ENCODE measurements around the gene DISC1. TPM values are rescaled to one million over a fixed set of nuclear protein-coding genes. Genes with fewer than 3 reads are reported as not detected.

The DISC1 gene
- polyA plus RNA-seq, 1 donor from 2014 or later: 0.84 TPM

GRCh38 chr1:231872461-231872910, 245.9 kb downstream of the DISC1 start:
- Histone ChIP-seq H3K27me3 (ENCODE audit: insufficient read depth, low read depth, low read length) (no peaks in the 10 kb centered on the region), H3K27ac (ENCODE audit: low read length) (no peak overlapping the region), H3K9ac (ENCODE audit: low read length) (no peak overlapping the region), H3F3A (ENCODE audit: insufficient read depth, low read length, poor library complexity, severe bottlenecking) (no peaks in the 10 kb centered on the region), H2AFZ (ENCODE audit: low read depth, low read length) (no peak overlapping the region), H3K4me2 (ENCODE audit: low read length) (no peak overlapping the region), H3K9me3 (ENCODE audit: low read length) (peaks cover 4% of the 10 kb centered on the region), H3K79me2 (replicated peaks; ENCODE audit: insufficient read depth, low read length) (no peaks in the 10 kb centered on the region), H3K4me3 (ENCODE audit: low read length) (no peak overlapping the region), H3K36me3 (ENCODE audit: insufficient read depth, low read length) (no peaks in the 10 kb centered on the region), H4K20me1 (ENCODE audit: insufficient read depth) (no peaks in the 10 kb centered on the region), H3K9me2 (ENCODE audit: insufficient read depth, low read length) (no peaks in the 10 kb centered on the region)
- TF ChIP-seq EP300 (conservative IDR thresholded peaks at IDR 0.05; ENCODE audit: poor library complexity, severe bottlenecking) (no peak), POLR2AphosphoS5 (IDR thresholded peaks at IDR 0.05) (no peak), MXI1 (conservative IDR thresholded peaks at IDR 0.05; ENCODE audit: poor library complexity, severe bottlenecking) (no peak), SMC3 (conservative IDR thresholded peaks at IDR 0.05; ENCODE audit: poor library complexity) (no peak), EZH2 (IDR thresholded peaks at IDR 0.05; ENCODE audit: borderline replicate concordance, insufficient read depth, low read length, poor library complexity, severe bottlenecking) (no peak), TAF1 (IDR thresholded peaks at IDR 0.05; ENCODE audit: low read depth) (no peak), CTCF (IDR thresholded peaks at IDR 0.05; ENCODE audit: poor library complexity, severe bottlenecking) (no peak), RAD21 (conservative IDR thresholded peaks at IDR 0.05) (no peak), REST (IDR thresholded peaks at IDR 0.05; ENCODE audit: borderline replicate concordance) (no peak)

GRCh38 chr1:231878737-231879136, 252.1 kb downstream of the DISC1 start:
- Histone ChIP-seq H2AFZ (ENCODE audit: low read depth, low read length) (no peak overlapping the region), H3K4me3 (ENCODE audit: low read length) (no peak overlapping the region), H3K9me2 (ENCODE audit: insufficient read depth, low read length) (no peaks in the 10 kb centered on the region), H3K4me2 (ENCODE audit: low read length) (no peak overlapping the region), H3K27me3 (ENCODE audit: insufficient read depth, low read depth, low read length) (no peaks in the 10 kb centered on the region), H3K27ac (ENCODE audit: low read length) (no peak overlapping the region), H3K79me2 (replicated peaks; ENCODE audit: insufficient read depth, low read length) (no peaks in the 10 kb centered on the region), H3K9me3 (ENCODE audit: low read length) (peaks cover 4% of the 10 kb centered on the region), H4K20me1 (ENCODE audit: insufficient read depth) (no peaks in the 10 kb centered on the region), H3K9ac (ENCODE audit: low read length) (no peak overlapping the region), H3K36me3 (ENCODE audit: insufficient read depth, low read length) (no peaks in the 10 kb centered on the region), H3F3A (ENCODE audit: insufficient read depth, low read length, poor library complexity, severe bottlenecking) (no peaks in the 10 kb centered on the region)
- TF ChIP-seq TAF1 (IDR thresholded peaks at IDR 0.05; ENCODE audit: low read depth) (no peak), POLR2AphosphoS5 (IDR thresholded peaks at IDR 0.05) (no peak), RAD21 (conservative IDR thresholded peaks at IDR 0.05) (no peak), CTCF (IDR thresholded peaks at IDR 0.05; ENCODE audit: poor library complexity, severe bottlenecking) (no peak), EP300 (conservative IDR thresholded peaks at IDR 0.05; ENCODE audit: poor library complexity, severe bottlenecking) (no peak), EZH2 (IDR thresholded peaks at IDR 0.05; ENCODE audit: borderline replicate concordance, insufficient read depth, low read length, poor library complexity, severe bottlenecking) (no peak), REST (IDR thresholded peaks at IDR 0.05; ENCODE audit: borderline replicate concordance) (no peak), SMC3 (conservative IDR thresholded peaks at IDR 0.05; ENCODE audit: poor library complexity) (no peak)

All from neural cell (in vitro differentiated cells).